GM21515 (cell line): Measurements from ENCODE around the gene PDE11A.
"Not testable (repeated sequence)": the region's sequence is repeated elsewhere in the genome, so short reads cannot be mapped to it uniquely, and the experiment has no call there.

Source experiments
- ATAC-seq: cut with Tn5 transposase; IDR thresholded peaks from one replicate; pipeline ENCODE4 v1.9.1; 2021; ENCODE audit not compliant: unreplicated experiment

The PDE11A gene

DNA sequence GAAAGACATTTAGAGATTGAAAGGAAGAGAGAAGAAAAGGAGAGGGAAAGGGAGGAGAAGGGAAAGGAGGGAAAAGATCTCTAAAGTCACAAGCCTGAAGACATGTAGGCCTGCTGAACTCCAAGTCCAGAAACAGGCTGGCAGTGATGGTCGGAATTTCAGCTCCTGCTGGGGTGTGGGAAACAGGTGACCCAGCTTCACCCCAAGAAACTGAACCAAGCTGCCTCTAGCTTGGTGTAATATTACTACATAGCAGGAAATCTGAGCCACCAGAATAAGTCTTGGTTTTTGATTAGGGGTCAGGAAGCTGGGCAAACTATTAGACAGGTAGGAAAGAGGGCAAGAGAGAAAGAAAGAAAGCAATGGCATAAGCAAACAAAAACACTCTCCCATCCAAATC, 185.8 kb downstream of the PDE11A start:
- ATAC-seq = no peak

DNA sequence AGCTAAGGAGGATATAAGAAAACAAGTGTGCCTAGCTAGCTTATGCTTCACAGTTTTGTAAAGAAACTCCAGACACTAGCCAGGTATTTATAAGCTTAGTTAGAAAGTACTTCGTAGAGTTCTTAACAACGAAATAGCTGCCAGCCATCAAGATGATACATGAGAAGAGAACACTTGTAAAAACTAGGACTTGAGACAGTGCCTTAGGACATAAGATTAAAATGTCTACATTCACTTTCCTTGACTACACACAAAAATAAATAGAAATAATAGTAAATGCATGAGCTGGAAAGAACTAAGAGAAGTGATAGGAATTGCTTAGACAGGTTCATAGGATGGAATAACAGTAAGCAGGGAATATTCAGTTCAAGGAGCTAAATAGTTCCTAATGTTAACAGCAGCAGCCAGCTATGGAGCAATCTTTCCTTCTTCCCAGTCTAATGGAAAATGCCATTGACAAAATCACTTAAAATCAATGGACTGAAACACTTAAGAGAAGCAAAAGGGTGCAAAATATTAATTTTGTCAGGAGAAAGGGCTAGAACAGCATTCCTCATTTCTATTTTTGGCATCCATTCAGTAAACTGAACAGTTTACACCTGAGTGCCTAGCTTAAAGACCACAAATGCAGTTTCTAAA, 186.6 kb downstream of the PDE11A start:
- no peak for ATAC-seq

DNA sequence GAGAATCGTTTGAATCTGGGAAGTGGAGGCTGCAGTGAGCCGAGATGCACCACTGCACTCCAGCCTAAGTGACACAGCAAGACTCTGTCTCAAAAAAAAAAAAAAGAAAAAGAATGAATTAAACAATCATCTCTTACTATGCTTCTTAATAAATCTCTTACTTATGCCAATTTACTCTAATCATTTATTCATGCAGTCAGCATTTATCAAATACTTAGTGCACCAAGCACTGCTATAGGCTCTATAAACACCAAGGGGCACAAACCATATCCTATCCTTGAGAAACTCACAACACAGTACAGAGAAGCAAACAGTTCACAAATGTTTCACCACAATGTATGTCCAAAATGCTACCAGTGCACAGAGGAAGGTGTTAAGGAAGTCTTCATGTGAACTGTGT, 189.4 kb downstream of the PDE11A start:
- no peak for ATAC-seq

- no peak for ATAC-seq
Measured at GRCh38 chr2:177882501-177882900, 190.1 kb downstream of the PDE11A start.

- ATAC-seq = no peak
Measured at GRCh38 chr2:177881921-177882320, 190.7 kb downstream of the PDE11A start.

GRCh38 chr2:177881008-177881747, 191.4 kb downstream of the PDE11A start:
- no peak for ATAC-seq

DNA sequence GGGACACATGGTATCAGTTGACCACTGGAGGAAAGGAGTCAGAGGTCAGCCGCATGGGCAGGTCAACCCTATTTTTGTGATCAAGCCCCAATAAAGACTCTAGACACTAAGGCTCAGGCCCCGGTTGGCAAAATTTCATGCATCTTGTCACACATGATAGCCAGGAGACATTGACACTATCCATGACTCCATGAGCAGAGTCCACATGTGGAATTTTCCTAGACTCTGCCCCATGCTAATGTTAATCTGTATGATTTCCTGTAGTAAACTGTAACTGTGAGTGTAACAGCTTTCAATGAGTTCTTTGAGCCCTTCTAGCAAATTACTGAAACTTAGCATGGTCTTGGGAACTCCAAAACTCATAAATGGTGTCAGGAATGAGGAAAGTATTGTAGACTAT, 192.3 kb downstream of the PDE11A start:
- no peak for ATAC-seq

- ATAC-seq = no peak
Measured at GRCh38 chr2:177876950-177877349, 195.6 kb downstream of the PDE11A start.

GRCh38 chr2:177874686-177875085, 197.9 kb downstream of the PDE11A start:
- ATAC-seq = no peak

DNA sequence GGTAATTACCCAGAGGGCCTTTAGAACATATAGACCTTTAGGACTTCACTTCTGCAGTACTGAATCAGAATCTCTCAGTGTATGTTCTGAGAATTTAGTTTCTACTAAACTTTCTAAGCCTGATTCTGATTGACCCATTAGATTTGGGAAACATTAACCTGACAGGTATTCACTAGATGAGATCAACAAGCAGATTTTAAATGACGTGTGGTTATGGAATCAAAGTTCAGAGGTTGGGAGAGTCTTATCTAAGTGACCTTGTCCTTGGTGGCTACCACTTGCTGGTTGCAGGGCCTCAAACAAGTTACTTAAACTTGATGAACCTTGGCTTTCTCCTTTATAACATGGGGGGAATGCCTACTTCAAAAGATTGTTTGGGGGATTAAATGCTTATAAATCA, 198.7 kb downstream of the PDE11A start:
- no peak for ATAC-seq

GRCh38 chr2:177872286-177872685, 200.3 kb downstream of the PDE11A start:
- ATAC-seq = no peak

GRCh38 chr2:177869912-177870311, 202.7 kb downstream of the PDE11A start:
- no peak for ATAC-seq

- ATAC-seq = no peak
Measured at GRCh38 chr2:177869209-177869608, 203.4 kb downstream of the PDE11A start.

GRCh38 chr2:177868806-177869205, 203.8 kb downstream of the PDE11A start:
- ATAC-seq = no peak

GRCh38 chr2:177857538-177857937, 215.0 kb downstream of the PDE11A start:
- no peak for ATAC-seq

GRCh38 chr2:177852389-177852788, 220.2 kb downstream of the PDE11A start:
- ATAC-seq = no peak

GRCh38 chr2:177843188-177843587, 229.4 kb downstream of the PDE11A start:
- no peak for ATAC-seq

DNA sequence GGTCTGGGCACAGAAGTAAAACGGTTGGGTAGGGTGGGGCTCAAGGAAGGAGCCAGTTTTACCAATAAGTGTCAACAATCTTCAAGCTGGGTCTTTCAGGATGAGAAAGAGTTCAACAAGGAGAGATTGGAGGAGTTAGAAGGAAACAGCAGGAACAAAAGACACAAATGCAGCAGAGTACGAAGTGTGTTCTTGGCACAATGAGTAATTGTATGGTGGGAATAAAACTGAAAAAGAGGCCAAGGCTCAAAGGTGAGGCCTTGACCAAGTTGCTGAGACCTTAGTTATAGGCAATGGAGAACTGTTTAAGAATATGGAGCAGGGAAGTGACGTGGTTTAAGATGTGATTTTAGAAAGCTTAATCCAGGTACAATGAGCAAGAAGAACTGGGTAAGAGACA, 230.3 kb downstream of the PDE11A start:
- ATAC-seq = no peak

DNA sequence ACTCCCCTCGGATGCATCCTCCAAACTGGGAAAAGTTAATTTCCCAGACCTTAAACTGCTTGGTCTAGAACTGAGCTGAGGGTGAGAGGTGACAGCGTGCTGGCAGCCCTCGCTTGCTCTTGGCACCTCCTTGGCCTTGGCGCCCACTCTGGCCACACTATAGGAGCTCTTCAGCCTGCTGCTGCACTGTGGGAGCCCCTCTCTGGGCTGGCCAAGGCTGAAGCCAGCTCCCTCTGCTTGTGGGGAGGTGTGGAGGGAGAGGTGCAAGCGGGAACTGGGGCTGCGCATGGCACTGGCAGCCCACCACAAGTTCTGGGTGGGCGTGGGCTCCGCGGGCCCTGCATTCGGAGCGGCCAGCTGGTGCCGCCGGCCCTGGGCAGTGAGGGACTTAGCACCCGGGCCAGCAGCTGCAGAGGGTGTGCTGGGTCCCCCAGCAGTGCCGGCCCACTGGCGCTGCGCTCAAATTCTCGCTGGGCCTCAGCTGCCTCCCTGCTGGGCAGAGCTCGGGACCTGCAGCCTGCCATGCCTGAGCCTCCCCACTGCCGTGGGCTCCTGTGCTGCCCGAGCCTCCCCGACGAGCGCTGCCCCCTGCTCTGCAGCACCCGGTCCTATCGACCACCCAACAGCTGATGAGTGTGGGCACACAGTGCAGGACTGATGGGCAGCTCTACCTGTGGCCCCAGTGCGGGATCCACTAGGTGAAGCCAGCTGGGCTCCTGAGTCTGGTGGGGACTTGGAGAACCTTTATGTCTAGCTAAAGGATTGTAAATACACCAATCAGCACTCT, 237.0 kb downstream of the PDE11A start:
- ATAC-seq = not testable (repeated sequence)

GRCh38 chr2:177832611-177833433, 239.8 kb downstream of the PDE11A start:
- ATAC-seq = no peak

DNA sequence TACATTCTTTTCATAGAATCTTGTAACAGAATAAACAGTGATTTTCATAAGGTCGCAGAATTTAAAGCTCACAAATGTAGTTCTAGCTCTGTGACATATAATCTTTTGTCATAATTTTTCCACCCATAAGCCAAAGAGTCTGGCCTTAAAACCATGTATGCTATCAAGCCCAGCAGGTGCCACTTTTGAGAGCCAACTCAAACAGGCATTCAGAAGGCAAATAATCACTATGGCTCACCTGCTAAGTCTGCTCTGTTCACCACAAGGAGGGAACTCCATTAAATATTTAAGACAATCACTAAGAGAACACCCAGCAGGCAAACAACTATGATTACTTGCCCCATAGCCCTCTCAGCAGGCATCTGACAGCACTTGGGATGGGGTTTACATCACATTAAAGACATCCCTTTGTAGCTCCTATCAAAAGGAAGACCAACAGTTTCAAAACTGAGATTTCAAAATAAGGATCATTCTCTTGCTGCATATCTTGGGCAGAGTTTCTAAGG, 241.6 kb downstream of the PDE11A start:
- no peak for ATAC-seq
